CD14-positive monocyte (primary cell): ENCODE measurements around the gene IFNG-AS1. TPM values are rescaled to one million over a fixed set of nuclear protein-coding genes. Genes with fewer than 3 reads are reported as not detected.

Source experiments
- DNase-seq, 3 donors: peaks; one replicate each; pipeline ENCODE4 v3.0.0-alpha.2; 2011 to 2022
- H2AFZ ChIP-seq: 2 replicates; pipeline ENCODE4 v1.6.0; 2012; ENCODE audit warnings: mild to moderate bottlenecking, low read depth, low read length, inconsistent platforms; ENCODE audit not compliant: insufficient read depth, poor library complexity, severe bottlenecking
- H3K27ac ChIP-seq, 2 donors: 1 replicate in 1 of 2; 2 replicates in 1 of 2; pipeline ENCODE4 v1.5.1; 2012 to 2013; ENCODE audit warnings: low read length in 2 of 2, control low read depth in 1 of 2, inconsistent platforms in 1 of 2, low read depth in 1 of 2, mild to moderate bottlenecking in 1 of 2
- H3K27me3 ChIP-seq, 2 donors: one replicate each; pipeline versions ENCODE4 v1.6.0 to v1.6.1; 2011 to 2013; ENCODE audit warnings: low read length in 2 of 2; ENCODE audit not compliant: control insufficient read depth in 2 of 2, insufficient read depth in 2 of 2
- H3K36me3 ChIP-seq, 2 donors: replicated peaks in 1 of 2; 1 replicate in 1 of 2; 2 replicates in 1 of 2; pipeline versions ENCODE4 v1.5.1 to v1.6.1; 2012 to 2013; ENCODE audit warnings: low read length in 2 of 2, control low read depth in 1 of 2, inconsistent platforms in 1 of 2, mild to moderate bottlenecking in 1 of 2; ENCODE audit not compliant: insufficient read depth in 2 of 2, control insufficient read depth in 1 of 2
- H3K4me1 ChIP-seq, 2 donors: 1 replicate in 1 of 2; 2 replicates in 1 of 2; pipeline versions ENCODE4 v1.5.1 to v1.6.1; 2012 to 2013; ENCODE audit warnings: low read length in 2 of 2, control low read depth in 1 of 2, inconsistent platforms in 1 of 2, mild to moderate bottlenecking in 1 of 2, moderate library complexity in 1 of 2; ENCODE audit not compliant: insufficient read depth in 2 of 2, control insufficient read depth in 1 of 2
- H3K4me2 ChIP-seq: replicated peaks from 2 replicates; pipeline ENCODE3; 2012; ENCODE audit warnings: low read length, moderate library complexity, mild to moderate bottlenecking; ENCODE audit not compliant: poor library complexity, severe bottlenecking; ENCODE audit errors: extremely low read depth
- H3K4me3 ChIP-seq, 3 experiments: fragments of 200-600 bp in 1 of 3; sonication (generic) in 1 of 3; replicated peaks in 1 of 3; 1 replicate in 2 of 3; 2 replicates in 1 of 3; pipeline ENCODE4 v1.5.1; 2011 to 2013; ENCODE audit warnings: low read length in 3 of 3, mild to moderate bottlenecking in 3 of 3, control low read depth in 2 of 3, low read depth in 2 of 3, inconsistent platforms in 1 of 3, moderate library complexity in 1 of 3
- H3K79me2 ChIP-seq: 2 replicates; pipeline ENCODE4 v1.6.0; 2012; ENCODE audit warnings: mild to moderate bottlenecking, control low read depth, inconsistent platforms, low read length, moderate library complexity; ENCODE audit not compliant: insufficient read depth
- H3K9ac ChIP-seq: 2 replicates; pipeline ENCODE4 v1.6.0; 2017; ENCODE audit warnings: low read length, mild to moderate bottlenecking; ENCODE audit not compliant: insufficient read depth, poor library complexity, severe bottlenecking
- H3K9me3 ChIP-seq, 2 donors: replicated peaks in 1 of 2; 1 replicate in 1 of 2; 2 replicates in 1 of 2; pipeline versions ENCODE4 v1.5.1 to v1.6.1; 2012 to 2013; ENCODE audit warnings: low read length in 2 of 2, control low read depth in 1 of 2; ENCODE audit not compliant: control insufficient read depth in 1 of 2, insufficient read depth in 1 of 2
- H4K20me1 ChIP-seq: 2 replicates; pipeline ENCODE4 v1.6.0; 2012; ENCODE audit warnings: mild to moderate bottlenecking, low read length, control low read depth, moderate library complexity; ENCODE audit not compliant: insufficient read depth
- H3K27ac Mint-ChIP-seq, 7 donors: one replicate each; pipeline ENCODE4 v1.8.0; 2020; ENCODE audit warnings: mild to moderate bottlenecking in 7 of 7, mixed read lengths in 7 of 7, moderate library complexity in 6 of 7, inconsistent platforms in 2 of 7
- H3K27me3 Mint-ChIP-seq, 3 donors: one replicate each; pipeline ENCODE4 v1.8.0; 2021 to 2022; ENCODE audit warnings: low read depth in 3 of 3, mild to moderate bottlenecking in 3 of 3, mixed read lengths in 3 of 3, moderate library complexity in 3 of 3, inconsistent platforms in 1 of 3
- H3K36me3 Mint-ChIP-seq, 2 donors: one replicate each; pipeline ENCODE4 v1.8.0; 2020; ENCODE audit warnings: mixed read lengths in 2 of 2, inconsistent platforms in 1 of 2, mild to moderate bottlenecking in 1 of 2
- H3K4me1 Mint-ChIP-seq: one replicate; pipeline ENCODE4 v1.8.0; 2020; ENCODE audit warnings: mild to moderate bottlenecking, mixed read lengths
- H3K4me3 Mint-ChIP-seq, 2 donors: one replicate each; pipeline ENCODE4 v1.8.0; 2020; ENCODE audit warnings: mild to moderate bottlenecking in 2 of 2, mixed read lengths in 2 of 2, moderate library complexity in 1 of 2
- H3K9me3 Mint-ChIP-seq, 7 donors: one replicate each; pipeline ENCODE4 v1.8.0; 2020 to 2022; ENCODE audit warnings: mixed read lengths in 7 of 7, mild to moderate bottlenecking in 6 of 7, moderate library complexity in 6 of 7, inconsistent platforms in 2 of 7
- WGBS: methylation state at CpG from one replicate; pipeline ENCODE4 v1.1.5; 2013; ENCODE audit warnings: missing lambda C conversion rate; ENCODE audit not compliant: insufficient coverage; 5-methylcytosine and 5-hydroxymethylcytosine counted together
- intact Hi-C, 2 donors: fragments of 100-400 bp; cut with micrococcal nuclease; formaldehyde crosslinking; loops; one replicate each; pipeline versions ENCODE4 v1.15.0 to v1.15.1; 2023
- polyA plus RNA-seq, 3 donors: library from polyadenylated mRNA; depleted of rRNA in 1 of 3; unstranded in 2 of 3; stranded (reverse) in 1 of 3; fragments of 300-500 nt in 2 of 3; fragments of >200 nt in 1 of 3; fragmentation: Illumina TruSeq in 2 of 3; gene quantifications; 1 replicate in 2 of 3; 2 replicates in 1 of 3; pipeline ENCODE4 v1.2.3, GENCODE V29; 2012 to 2021
- TF ChIP-seq, protein P1 (sequence below): fragments of 200-600 bp; IDR thresholded peaks from one replicate; pipeline ENCODE4 v1.8.0; 2022; ENCODE audit warnings: antibody characterized with exemption, mild to moderate bottlenecking

The IFNG-AS1 gene
- polyA plus RNA-seq, 3 donors: not detected

DNA sequence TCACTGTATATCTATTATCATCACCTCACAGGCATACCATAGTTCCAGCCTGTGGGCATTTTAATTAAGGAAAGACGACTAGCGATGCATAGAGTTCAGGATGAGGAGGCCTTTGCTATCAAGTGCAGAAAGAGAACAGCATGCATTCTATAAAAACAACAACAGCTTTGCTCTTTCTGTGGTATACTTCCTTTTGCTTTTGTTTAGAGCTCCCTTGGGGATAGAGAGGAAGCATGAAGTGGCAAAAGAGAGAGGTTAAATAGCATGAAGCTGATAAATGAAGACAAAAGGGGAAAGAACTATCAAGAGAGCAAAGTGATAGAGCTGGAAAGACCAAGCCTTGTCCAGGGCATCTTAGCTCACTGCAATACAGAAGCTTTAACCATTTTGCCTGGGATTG is 23.5 kb downstream of the IFNG-AS1 start:
- Histone ChIP-seq H3K4me2 (no peak overlapping the region), H3K4me3 (no peak overlapping the region), H3K9me3 (no peaks in the 10 kb centered on the region), H3K36me3 (no peaks in the 10 kb centered on the region), H3K4me1 (no peaks in the 10 kb centered on the region), H3K79me2 (no peaks in the 10 kb centered on the region), H4K20me1 (no peaks in the 10 kb centered on the region), H3K9ac (no peak overlapping the region), H3K27ac (no peak overlapping the region), H3K27me3 (no peaks in the 10 kb centered on the region), H2AFZ (no peak overlapping the region)
- DNase-seq: no peak
- no CpG with 5 or more reads among the region's 2 CpGs for WGBS
- intact Hi-C loops: no loop called here
- Mint-ChIP-seq H3K4me3 (no peak overlapping the region), H3K27me3 (no peaks in the 10 kb centered on the region), H3K36me3 (no peaks in the 10 kb centered on the region), H3K27ac (no peak overlapping the region), H3K9me3 (peaks cover 0 to 1% (median 0%) of the 10 kb centered on the region in 7 donors), H3K4me1 (no peaks in the 10 kb centered on the region)
- TF ChIP-seq, protein P1, sequence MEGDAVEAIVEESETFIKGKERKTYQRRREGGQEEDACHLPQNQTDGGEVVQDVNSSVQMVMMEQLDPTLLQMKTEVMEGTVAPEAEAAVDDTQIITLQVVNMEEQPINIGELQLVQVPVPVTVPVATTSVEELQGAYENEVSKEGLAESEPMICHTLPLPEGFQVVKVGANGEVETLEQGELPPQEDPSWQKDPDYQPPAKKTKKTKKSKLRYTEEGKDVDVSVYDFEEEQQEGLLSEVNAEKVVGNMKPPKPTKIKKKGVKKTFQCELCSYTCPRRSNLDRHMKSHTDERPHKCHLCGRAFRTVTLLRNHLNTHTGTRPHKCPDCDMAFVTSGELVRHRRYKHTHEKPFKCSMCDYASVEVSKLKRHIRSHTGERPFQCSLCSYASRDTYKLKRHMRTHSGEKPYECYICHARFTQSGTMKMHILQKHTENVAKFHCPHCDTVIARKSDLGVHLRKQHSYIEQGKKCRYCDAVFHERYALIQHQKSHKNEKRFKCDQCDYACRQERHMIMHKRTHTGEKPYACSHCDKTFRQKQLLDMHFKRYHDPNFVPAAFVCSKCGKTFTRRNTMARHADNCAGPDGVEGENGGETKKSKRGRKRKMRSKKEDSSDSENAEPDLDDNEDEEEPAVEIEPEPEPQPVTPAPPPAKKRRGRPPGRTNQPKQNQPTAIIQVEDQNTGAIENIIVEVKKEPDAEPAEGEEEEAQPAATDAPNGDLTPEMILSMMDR: no peak

DNA sequence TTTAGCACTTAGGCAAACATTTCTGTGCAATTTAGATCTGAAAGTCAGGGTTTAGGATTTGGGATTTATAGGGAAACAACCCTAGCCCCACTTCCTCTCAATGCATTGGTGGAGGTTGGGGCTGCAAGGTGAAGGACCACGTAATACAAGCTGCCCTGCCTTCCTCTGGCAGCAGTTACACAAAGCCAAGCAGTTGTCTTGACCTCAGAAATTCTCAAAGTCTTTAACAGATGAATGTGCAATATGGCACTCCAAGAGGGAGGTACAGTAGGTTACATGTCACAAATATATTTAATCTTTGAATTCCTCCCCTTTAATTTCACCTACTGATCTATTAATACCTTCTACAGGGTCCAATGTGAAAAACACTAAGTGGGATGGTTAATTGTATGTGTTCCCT is 23.9 kb downstream of the IFNG-AS1 start:
- Histone ChIP-seq H3K4me3 (no peak overlapping the region), H3K9ac (no peak overlapping the region), H3K4me2 (no peak overlapping the region), H3K79me2 (no peaks in the 10 kb centered on the region), H3K4me1 (no peaks in the 10 kb centered on the region), H3K27me3 (no peaks in the 10 kb centered on the region), H3K27ac (no peak overlapping the region), H3K36me3 (no peaks in the 10 kb centered on the region), H4K20me1 (no peaks in the 10 kb centered on the region), H2AFZ (no peak overlapping the region), H3K9me3 (no peaks in the 10 kb centered on the region)
- H3K9me3 Mint-ChIP-seq: peaks cover 0 to 1% (median 0%) of the 10 kb centered on the region in 7 donors
- H3K27me3 Mint-ChIP-seq: no peaks in the 10 kb centered on the region
- H3K4me3 Mint-ChIP-seq: no peak overlapping the region
- TF ChIP-seq, protein P1: no peak
- WGBS: no CpG with 5 or more reads among the region's 1 CpG
- H3K4me1 Mint-ChIP-seq: no peaks in the 10 kb centered on the region
- intact Hi-C loops: no loop called here
- H3K27ac Mint-ChIP-seq: no peak overlapping the region
- H3K36me3 Mint-ChIP-seq: no peaks in the 10 kb centered on the region
- no peak for DNase-seq
